Lower lobe of right lung (tissue), 2 donors: ENCODE data around the gene GAS6. TPM values are rescaled to one million over a fixed set of nuclear protein-coding genes. Genes with fewer than 3 reads are reported as not detected.
A peak's percentile ranks its signal among the peaks of the same experiment; 100 is the strongest.
"Not testable (repeated sequence)": the region's sequence is repeated elsewhere in the genome, so short reads cannot be mapped to it uniquely, and the experiment has no call there.

Experiments used
- ATAC-seq, 2 donors: fragments of 200-7000 bp; cut with Tn5 transposase; one replicate each; pipeline ENCODE4 v1.9.1; 2020 to 2022; ENCODE audit warnings: mild to moderate bottlenecking in 2 of 2, moderate library complexity in 2 of 2
- DNase-seq: peaks from one replicate; pipeline ENCODE4 v3.0.0-alpha.2; 2020
- H3K27ac ChIP-seq: fragments of 200-600 bp; one replicate; pipeline ENCODE4 v1.8.0; 2022
- H3K27me3 ChIP-seq: fragments of 200-600 bp; one replicate; pipeline ENCODE4 v1.8.0; 2022; ENCODE audit warnings: low read depth
- H3K36me3 ChIP-seq: fragments of 200-600 bp; one replicate; pipeline ENCODE4 v1.8.0; 2022; ENCODE audit warnings: mild to moderate bottlenecking
- H3K4me1 ChIP-seq: fragments of 200-600 bp; one replicate; pipeline ENCODE4 v1.8.0; 2022
- H3K4me3 ChIP-seq: fragments of 200-600 bp; one replicate; pipeline ENCODE4 v1.8.0; 2022; ENCODE audit warnings: mild to moderate bottlenecking
- H3K9me3 ChIP-seq: fragments of 200-600 bp; one replicate; pipeline ENCODE4 v1.8.0; 2022
- CTCF ChIP-seq: fragments of 200-600 bp; IDR thresholded peaks from one replicate; pipeline ENCODE4 v1.8.0; 2022; ENCODE audit warnings: antibody characterized with exemption, mild to moderate bottlenecking
- intact Hi-C: fragments of 100-400 bp; cut with DNase I; formaldehyde crosslinking; loops from one replicate; pipeline ENCODE4 v1.11.0; 2022
- long read RNA-seq: library from polyadenylated mRNA; unstranded; transcript quantifications from one replicate; pipeline ENCODE4 v2.0.0, GENCODE V29; 2021
- total RNA-seq: library from RNA; stranded (reverse); fragmentation: NEBNext Ultra II Directional; extraction: Animal tissue kit (Norgen Biotek cat#: 25700); gene quantifications from one replicate; pipeline ENCODE4 v1.2.1, GENCODE V29; 2021
- donor health status: DM: no; HTN: yes; CAD: no; lungs with severe emphysema.

The GAS6 gene
- total RNA-seq: 111 TPM
- long read RNA-seq, transcript GAS6-205 (9 exons, 2,169 nt): minor isoform, 5 of 558 reads
- long read RNA-seq, transcript GAS6-201 (15 exons, 2,490 nt): major isoform, 319 of 558 reads
- long read RNA-seq, transcript GAS6-204 (1 exons, 2,646 nt): minor isoform, 15 of 558 reads
- long read RNA-seq, partial matches to known transcripts: 192 of 558 reads
- long read RNA-seq, other reads (novel, unspliced or antisense): 24 of 558 reads

GRCh38 chr13:113863524-113864272, at the start of gene GAS6:
GAS6 (minus strand) TSS chr13:113864076; CDS start chr13:113863920, 156 bp downstream.
- DNase-seq (peak; percentile 64), ATAC-seq (peak; percentile 44 to 47)
- intact Hi-C loops: no loop called here
- TF ChIP-seq CTCF: no peak
- no peaks in the 10 kb centered on the region for H3K9me3 ChIP-seq
- H3K27me3 ChIP-seq: peaks cover 4% of the 10 kb centered on the region
- peak within 1 kb of the TSS; percentile 75 for H3K4me3 ChIP-seq
- peak within 1 kb of the TSS; percentile 88 for H3K27ac ChIP-seq
- no peaks in the 10 kb centered on the region for H3K36me3 ChIP-seq
- peaks cover 42% of the 10 kb centered on the region for H3K4me1 ChIP-seq

- DNase-seq, intact Hi-C loops, ATAC-seq: not testable (repeated sequence)
Measured at GRCh38 chr13:113913408-113913807, 49.5 kb upstream of the GAS6 start.

GRCh38 chr13:113912596-113912995, 48.7 kb upstream of the GAS6 start:
- H3K36me3 ChIP-seq: no peaks in the 10 kb centered on the region
- intact Hi-C loops: no loop called here
- ATAC-seq: no peak
- no peak overlapping the region for H3K4me3 ChIP-seq
- H3K27ac ChIP-seq: no peak overlapping the region
- no peaks in the 10 kb centered on the region for H3K9me3 ChIP-seq
- no peak for DNase-seq
- H3K4me1 ChIP-seq: no peaks in the 10 kb centered on the region
- peaks cover 8% of the 10 kb centered on the region for H3K27me3 ChIP-seq
- no peak for TF ChIP-seq CTCF

More at GRCh38 chr13:113913408-113913807, 49.5 kb upstream of the GAS6 start:
- not testable (repeated sequence) for H3K27ac ChIP-seq, H3K36me3 ChIP-seq, H3K4me3 ChIP-seq, H3K27me3 ChIP-seq, H3K4me1 ChIP-seq, H3K9me3 ChIP-seq

GRCh38 chr13:113907635-113908617, 44.0 kb upstream of the GAS6 start:
- no peaks in the 10 kb centered on the region for H3K4me1 ChIP-seq
- peak in 1 of 2 donors; percentile 21 for ATAC-seq
- no peak overlapping the region for H3K4me3 ChIP-seq
- no peak for DNase-seq
- no peaks in the 10 kb centered on the region for H3K36me3 ChIP-seq
- H3K27ac ChIP-seq: no peak overlapping the region
- H3K27me3 ChIP-seq: no peaks in the 10 kb centered on the region
- TF ChIP-seq CTCF: no peak
- no peaks in the 10 kb centered on the region for H3K9me3 ChIP-seq
- intact Hi-C loops: no loop called here

GRCh38 chr13:113906571-113906970, 42.7 kb upstream of the GAS6 start:
- H3K36me3 ChIP-seq: no peaks in the 10 kb centered on the region
- intact Hi-C loops: no loop called here
- no peak overlapping the region for H3K4me3 ChIP-seq
- H3K9me3 ChIP-seq: no peaks in the 10 kb centered on the region
- no peak for TF ChIP-seq CTCF
- DNase-seq: no peak
- H3K27me3 ChIP-seq: no peaks in the 10 kb centered on the region
- H3K4me1 ChIP-seq: no peaks in the 10 kb centered on the region
- H3K27ac ChIP-seq: no peak overlapping the region
- ATAC-seq: no peak
